CD4-positive, alpha-beta T cell treated with Interleukin-2 at 100 ng/mL for 4 hours (primary cell): ENCODE results near the gene VN1R5.

Source experiments
- DNase-seq: peaks from one replicate; pipeline ENCODE4 v3.0.0-alpha.2; 2020; ENCODE audit warnings: low spot score

The VN1R5 gene

DNA sequence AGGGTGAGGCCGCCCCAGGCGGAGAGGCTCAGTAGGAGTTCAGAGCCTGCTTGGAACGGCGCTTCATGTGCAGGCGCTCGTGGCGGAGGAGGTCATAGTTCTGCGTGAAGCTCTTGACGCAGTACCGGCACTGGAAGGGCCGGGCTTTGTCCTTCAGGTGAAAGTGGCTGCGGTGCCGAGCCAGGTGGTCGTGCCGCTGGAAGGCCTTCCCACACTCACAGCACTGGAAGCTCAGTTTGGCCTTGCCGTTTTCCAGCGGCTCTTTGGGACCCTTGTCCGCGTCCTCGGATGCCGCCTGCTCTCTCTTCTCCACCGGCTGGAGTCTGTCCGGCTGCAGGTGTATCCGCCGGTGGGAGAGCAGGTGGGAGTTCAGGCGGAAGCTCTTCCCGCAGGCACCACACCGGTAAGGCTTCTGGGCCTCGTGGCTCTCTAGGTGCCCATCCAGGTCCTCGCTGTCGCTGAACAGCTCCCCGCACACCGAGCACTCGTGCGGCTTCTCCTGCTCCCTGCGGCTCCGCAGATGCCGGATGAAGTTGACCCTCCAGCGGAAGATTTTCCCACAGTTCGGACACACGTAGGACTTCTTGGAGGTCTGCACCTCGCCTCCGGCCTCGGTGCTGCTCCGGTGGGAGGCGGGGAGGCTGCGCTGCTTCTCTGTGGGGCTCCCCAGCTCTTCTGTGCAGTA lies 44.8 kb downstream of the VN1R5 start:
- DNase-seq: no peak

DNA sequence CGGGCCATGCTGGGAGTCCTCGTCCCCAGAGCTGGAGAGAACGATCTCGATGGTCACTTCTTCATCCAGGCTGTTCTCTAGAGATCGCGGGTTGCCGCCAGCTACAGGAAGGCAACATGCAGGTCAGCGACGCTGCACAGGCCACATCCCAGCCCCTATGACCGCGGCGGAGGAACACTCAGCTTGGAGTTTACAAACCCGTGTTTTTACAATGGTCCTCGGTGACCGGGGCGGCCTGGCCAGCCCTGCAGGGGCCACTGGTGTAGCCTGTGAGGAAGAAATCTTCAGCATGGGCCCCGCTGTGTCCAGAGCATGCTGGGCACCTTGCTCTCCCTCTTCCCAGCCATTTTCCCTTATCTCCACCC lies 45.3 kb downstream of the VN1R5 start:
- no peak for DNase-seq

DNA sequence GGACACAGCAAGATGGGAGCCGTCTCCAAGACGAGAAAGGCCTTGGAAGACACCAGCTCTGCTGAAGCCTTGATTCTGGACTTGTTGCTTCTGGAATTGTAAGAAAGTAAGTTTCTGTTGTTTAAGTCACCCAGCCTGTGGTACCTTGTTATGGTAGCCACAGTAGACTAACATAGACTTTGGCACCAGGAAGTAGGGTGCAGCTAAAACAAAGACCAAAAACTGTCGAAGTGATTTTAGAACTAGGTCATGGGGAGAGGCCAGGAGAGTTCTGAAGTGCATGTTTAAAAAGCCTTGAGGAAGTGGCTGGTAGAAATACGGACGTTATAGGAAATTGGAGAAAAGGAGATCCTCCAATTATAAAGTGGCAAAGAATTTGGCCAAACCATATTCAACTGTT lies 47.3 kb downstream of the VN1R5 start:
- DNase-seq: no peak

DNA sequence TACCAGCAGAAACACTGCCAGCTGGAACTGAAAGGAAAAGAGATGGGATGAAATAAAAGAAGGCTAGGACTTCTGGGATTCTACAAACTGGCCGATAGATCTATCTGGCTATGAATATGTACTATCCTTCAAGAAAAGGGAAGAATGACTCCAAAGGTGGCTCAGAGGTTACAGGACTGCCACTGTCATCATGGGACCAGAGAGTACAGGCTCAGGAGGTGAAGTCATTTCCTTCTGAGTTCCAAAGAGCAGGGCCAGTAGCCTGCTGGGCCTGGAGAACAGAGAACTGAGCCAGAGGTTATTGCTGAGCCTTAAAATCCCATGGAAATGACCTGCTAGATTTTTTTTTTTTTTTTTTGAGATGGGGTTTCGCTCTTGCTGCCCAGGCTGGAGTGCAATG lies 48.2 kb downstream of the VN1R5 start:
- DNase-seq: no peak
